ENCODE results near the gene BRCA1.

The BRCA1 gene

GRCh38 chr17:43051969-43052368, 73.2 kb downstream of the BRCA1 start:
- DNase-seq (ENCODE audit: low read depth, low spot score) = no peak
- H3K4me3 ChIP-seq (ENCODE audit: low read depth, low read length) = no peak overlapping the region
- in situ Hi-C loops (cut with HindIII; ENCODE audit: low sequenced_read_pairs) = no loop called here
- no peak for TF ChIP-seq CTCF (IDR thresholded peaks at IDR 0.05; ENCODE audit: low read depth, low read length)

GRCh38 chr17:43044024-43044423, 81.1 kb downstream of the BRCA1 start:
- no peak for DNase-seq (ENCODE audit: low read depth, low spot score)
- no peak for TF ChIP-seq CTCF (IDR thresholded peaks at IDR 0.05; ENCODE audit: low read depth, low read length)
- in situ Hi-C loops (cut with HindIII; ENCODE audit: low sequenced_read_pairs) = no loop called here
- no peak overlapping the region for H3K4me3 ChIP-seq (ENCODE audit: low read depth, low read length)

GRCh38 chr17:43043307-43043706, 81.9 kb downstream of the BRCA1 start:
- no peak overlapping the region for H3K4me3 ChIP-seq (ENCODE audit: low read depth, low read length)
- DNase-seq (ENCODE audit: low read depth, low spot score) = no peak
- in situ Hi-C loops (cut with HindIII; ENCODE audit: low sequenced_read_pairs) = no loop called here
- TF ChIP-seq CTCF (IDR thresholded peaks at IDR 0.05; ENCODE audit: low read depth, low read length) = no peak

GRCh38 chr17:43042025-43042628, 83.0 kb downstream of the BRCA1 start:
- TF ChIP-seq CTCF (IDR thresholded peaks at IDR 0.05; ENCODE audit: low read depth, low read length) = no peak
- no peak for DNase-seq (ENCODE audit: low read depth, low spot score)
- H3K4me3 ChIP-seq (ENCODE audit: low read depth, low read length) = no peak overlapping the region
- in situ Hi-C loops (cut with HindIII; ENCODE audit: low sequenced_read_pairs) = no loop called here

- DNase-seq (ENCODE audit: low read depth, low spot score) = no peak
- in situ Hi-C loops (cut with HindIII; ENCODE audit: low sequenced_read_pairs) = no loop called here
- no peak for TF ChIP-seq CTCF (IDR thresholded peaks at IDR 0.05; ENCODE audit: low read depth, low read length)
- H3K4me3 ChIP-seq (ENCODE audit: low read depth, low read length) = no peak overlapping the region
Measured at GRCh38 chr17:43040655-43041054, 84.5 kb downstream of the BRCA1 start.

GRCh38 chr17:43039646-43040045, 85.5 kb downstream of the BRCA1 start:
- no peak for TF ChIP-seq CTCF (IDR thresholded peaks at IDR 0.05; ENCODE audit: low read depth, low read length)
- H3K4me3 ChIP-seq (ENCODE audit: low read depth, low read length) = no peak overlapping the region
- in situ Hi-C loops (cut with HindIII; ENCODE audit: low sequenced_read_pairs) = no loop called here
- DNase-seq (ENCODE audit: low read depth, low spot score) = no peak

GRCh38 chr17:43034894-43035293, 90.3 kb downstream of the BRCA1 start:
- DNase-seq (ENCODE audit: low read depth, low spot score) = no peak
- TF ChIP-seq CTCF (IDR thresholded peaks at IDR 0.05; ENCODE audit: low read depth, low read length) = no peak
- H3K4me3 ChIP-seq (ENCODE audit: low read depth, low read length) = no peak overlapping the region
- in situ Hi-C loops (cut with HindIII; ENCODE audit: low sequenced_read_pairs) = no loop called here
